Suprapubic skin (tissue), 4 donors: Measurements from ENCODE around the gene TRIM65. TPM values are rescaled to one million over a fixed set of nuclear protein-coding genes. Genes with fewer than 3 reads are reported as not detected.

Source experiments
- DNase-seq, 2 donors: peaks; one replicate each; pipeline ENCODE4 v3.0.0-alpha.2; 2019; ENCODE audit warnings: low spot score in 2 of 2
- H3K27ac ChIP-seq: fragments of 200-600 bp; sonication (generic); one replicate; pipeline ENCODE4 v1.5.1; 2019
- H3K27me3 ChIP-seq: fragments of 200-600 bp; sonication (generic); one replicate; pipeline ENCODE4 v1.5.1; 2019
- H3K36me3 ChIP-seq: fragments of 200-600 bp; sonication (generic); one replicate; pipeline ENCODE4 v1.5.1; 2019
- H3K4me1 ChIP-seq: fragments of 200-600 bp; sonication (generic); one replicate; pipeline ENCODE4 v1.5.1; 2019
- H3K4me3 ChIP-seq: fragments of 200-600 bp; sonication (generic); one replicate; pipeline ENCODE4 v1.5.1; 2019; ENCODE audit warnings: mild to moderate bottlenecking
- H3K9me3 ChIP-seq: fragments of 200-600 bp; sonication (generic); one replicate; pipeline ENCODE4 v1.5.1; 2019
- EP300 ChIP-seq: sonication (generic); formaldehyde crosslinking; IDR thresholded peaks from one replicate; pipeline ENCODE4 v1.6.1; 2017; ENCODE audit warnings: antibody characterized with exemption
- POLR2A ChIP-seq, 2 donors: fragments of 450-650 bp; IDR thresholded peaks; one replicate each; pipeline ENCODE4 v1.6.1; 2017; ENCODE audit warnings: antibody characterized with exemption in 2 of 2, mild to moderate bottlenecking in 2 of 2, moderate library complexity in 2 of 2
- POLR2AphosphoS5 ChIP-seq, 3 donors: sonication (generic); formaldehyde crosslinking; IDR thresholded peaks; one replicate each; pipeline ENCODE4 v1.6.1; 2017; ENCODE audit warnings: antibody characterized with exemption in 3 of 3
- WGBS: methylation state at CpG from one replicate; pipeline ENCODE4 v1.1.5; 2018; 5-methylcytosine and 5-hydroxymethylcytosine counted together
- total RNA-seq, 4 donors: library from RNA; depleted of rRNA; stranded (reverse); fragments of >200 nt; gene quantifications; one replicate each; pipeline ENCODE4 v1.1.0, GENCODE V29; 2016
- TF ChIP-seq, protein P1 (sequence below), 2 donors: fragments of 200-600 bp in 1 of 2; fragments of 450-650 bp in 1 of 2; sonication (generic) in 1 of 2; IDR thresholded peaks; one replicate each; pipeline ENCODE4 v1.5.1; 2016 to 2019; ENCODE audit warnings: antibody characterized with exemption in 2 of 2, mild to moderate bottlenecking in 1 of 2, moderate library complexity in 1 of 2

The TRIM65 gene
- total RNA-seq, 4 donors from 2014 or later: 22.5 to 44.6 (median 32.1) TPM

GRCh38 chr17:75876938-75877751, 19.6 kb downstream of the TRIM65 start:
- H3K4me1 ChIP-seq: peaks cover 78% of the 10 kb centered on the region
- H3K27ac ChIP-seq: peak overlapping the region; percentile 98
- DNase-seq: peak; percentile 95 to 96
- WGBS: 2% methylated on average over 13 of the region's 41 CpGs
- H3K4me3 ChIP-seq: peak overlapping the region; percentile 82
- peak in 2 of 3 donors; percentile 66 to 84 for TF ChIP-seq POLR2AphosphoS5 (IDR thresholded peaks at IDR 0.05)
- TF ChIP-seq, protein P1, sequence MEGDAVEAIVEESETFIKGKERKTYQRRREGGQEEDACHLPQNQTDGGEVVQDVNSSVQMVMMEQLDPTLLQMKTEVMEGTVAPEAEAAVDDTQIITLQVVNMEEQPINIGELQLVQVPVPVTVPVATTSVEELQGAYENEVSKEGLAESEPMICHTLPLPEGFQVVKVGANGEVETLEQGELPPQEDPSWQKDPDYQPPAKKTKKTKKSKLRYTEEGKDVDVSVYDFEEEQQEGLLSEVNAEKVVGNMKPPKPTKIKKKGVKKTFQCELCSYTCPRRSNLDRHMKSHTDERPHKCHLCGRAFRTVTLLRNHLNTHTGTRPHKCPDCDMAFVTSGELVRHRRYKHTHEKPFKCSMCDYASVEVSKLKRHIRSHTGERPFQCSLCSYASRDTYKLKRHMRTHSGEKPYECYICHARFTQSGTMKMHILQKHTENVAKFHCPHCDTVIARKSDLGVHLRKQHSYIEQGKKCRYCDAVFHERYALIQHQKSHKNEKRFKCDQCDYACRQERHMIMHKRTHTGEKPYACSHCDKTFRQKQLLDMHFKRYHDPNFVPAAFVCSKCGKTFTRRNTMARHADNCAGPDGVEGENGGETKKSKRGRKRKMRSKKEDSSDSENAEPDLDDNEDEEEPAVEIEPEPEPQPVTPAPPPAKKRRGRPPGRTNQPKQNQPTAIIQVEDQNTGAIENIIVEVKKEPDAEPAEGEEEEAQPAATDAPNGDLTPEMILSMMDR (IDR thresholded peaks at IDR 0.05): no peak
- TF ChIP-seq POLR2A (IDR thresholded peaks at IDR 0.05): peak in 1 of 2 donors; percentile 56
- TF ChIP-seq EP300: no peak
- H3K9me3 ChIP-seq: no peaks in the 10 kb centered on the region
- H3K36me3 ChIP-seq: peaks cover 19% of the 10 kb centered on the region
- no peaks in the 10 kb centered on the region for H3K27me3 ChIP-seq

- no peak for DNase-seq
- Histone ChIP-seq H3K4me3 (peak overlapping the region; percentile 82), H3K27me3 (no peaks in the 10 kb centered on the region), H3K9me3 (no peaks in the 10 kb centered on the region), H3K36me3 (peaks cover 19% of the 10 kb centered on the region), H3K27ac (peak overlapping the region; percentile 98), H3K4me1 (peaks cover 78% of the 10 kb centered on the region)
- TF ChIP-seq, protein P1 (IDR thresholded peaks at IDR 0.05): peak in 1 of 2 donors; percentile 4
- no peak for TF ChIP-seq EP300
- TF ChIP-seq POLR2A (IDR thresholded peaks at IDR 0.05): no peak
- TF ChIP-seq POLR2AphosphoS5 (IDR thresholded peaks at IDR 0.05): no peak
- 8% methylated on average over 10 of the region's 26 CpGs for WGBS
Observed at GRCh38 chr17:75876190-75876937, 20.4 kb downstream of the TRIM65 start.

DNA sequence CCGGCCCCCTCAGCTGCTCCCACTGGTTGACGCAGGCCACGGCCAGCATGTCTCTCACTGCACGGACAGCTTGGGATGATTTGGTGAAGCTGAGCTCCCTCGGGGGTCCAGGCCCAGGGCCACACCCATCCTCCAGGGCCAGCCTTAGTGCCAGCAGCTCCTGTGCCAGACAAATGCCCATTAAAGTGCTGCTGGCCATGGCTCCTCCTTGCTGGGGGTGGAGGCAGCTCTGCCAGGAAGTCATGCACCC, 20.9 kb downstream of the TRIM65 start:
- Histone ChIP-seq H3K27me3 (no peaks in the 10 kb centered on the region), H3K4me3 (peak overlapping the region; percentile 82), H3K27ac (peak overlapping the region; percentile 98), H3K4me1 (peaks cover 78% of the 10 kb centered on the region), H3K36me3 (peaks cover 19% of the 10 kb centered on the region), H3K9me3 (no peaks in the 10 kb centered on the region)
- WGBS: 12% methylated on average over 3 of the region's 5 CpGs
- TF ChIP-seq, protein P1 (IDR thresholded peaks at IDR 0.05): no peak
- TF ChIP-seq POLR2A (IDR thresholded peaks at IDR 0.05): no peak
- no peak for TF ChIP-seq EP300
- TF ChIP-seq POLR2AphosphoS5 (IDR thresholded peaks at IDR 0.05): peak in 2 of 3 donors; percentile 33 to 62
- no peak for DNase-seq

GRCh38 chr17:75875182-75875939, 21.4 kb downstream of the TRIM65 start:
- H3K4me3 ChIP-seq: peak overlapping the region; percentile 82
- H3K36me3 ChIP-seq: peaks cover 19% of the 10 kb centered on the region
- no peaks in the 10 kb centered on the region for H3K9me3 ChIP-seq
- 11% methylated on average over 8 of the region's 18 CpGs for WGBS
- peak overlapping the region; percentile 98 for H3K27ac ChIP-seq
- no peak for TF ChIP-seq EP300
- TF ChIP-seq POLR2A (IDR thresholded peaks at IDR 0.05): no peak
- TF ChIP-seq, protein P1 (IDR thresholded peaks at IDR 0.05): no peak
- TF ChIP-seq POLR2AphosphoS5 (IDR thresholded peaks at IDR 0.05): no peak
- peaks cover 83% of the 10 kb centered on the region for H3K4me1 ChIP-seq
- no peaks in the 10 kb centered on the region for H3K27me3 ChIP-seq
- no peak for DNase-seq
